T-cell (primary cell): Measurements from ENCODE around the gene RHOBTB3. TPM values are rescaled to one million over a fixed set of nuclear protein-coding genes. Genes with fewer than 3 reads are reported as not detected.

Experiments
- ATAC-seq, 4 experiments: fragments of 200-7000 bp in 3 of 4; fragments of 150-1000 bp in 1 of 4; cut with Tn5 transposase; replicated peaks in 1 of 4; 1 replicate in 3 of 4; 2 replicates in 1 of 4; pipeline ENCODE4 v1.10.0; 2021; ENCODE audit warnings: moderate library complexity in 3 of 4, mild to moderate bottlenecking in 2 of 4, moderate number of reproducible peaks in 1 of 4
- CTCF ChIA-PET, 2 donors: fragments of 300-600 bp; sonication (Branson Sonifier 250); formaldehyde crosslinking; loops; one replicate each; lab custom pipeline; 2022; ENCODE audit warnings: antibody characterized with exemption in 2 of 2; lab: Charles Lee
- POLR2A ChIA-PET, 2 donors: fragments of 300-600 bp; sonication (Branson Sonifier 250); formaldehyde crosslinking; loops; one replicate each; lab custom pipeline; 2022; ENCODE audit warnings: antibody characterized with exemption in 2 of 2; lab: Charles Lee
- DNase-seq, 35 experiments: peaks; one replicate each; pipeline versions ENCODE4 v3.0.0 to v3.0.0-alpha.2; 2013 to 2023
- H3K27ac ChIP-seq: one replicate; pipeline ENCODE4 v1.5.1; 2013; ENCODE audit warnings: low read length
- H3K27me3 ChIP-seq, 2 experiments: replicated peaks in 1 of 2; 1 replicate in 1 of 2; 2 replicates in 1 of 2; pipeline versions ENCODE4 v1.6.1 to v1.7.0; 2013; ENCODE audit warnings: low read length in 1 of 2, mixed read lengths in 1 of 2; ENCODE audit not compliant: control insufficient read depth in 2 of 2, insufficient read depth in 2 of 2; ENCODE audit errors: extremely low read depth in 1 of 2
- H3K36me3 ChIP-seq, 2 donors: 1 replicate in 1 of 2; 2 replicates in 1 of 2; pipeline versions ENCODE4 v1.6.1 to v1.7.0; 2013; ENCODE audit warnings: low read length in 1 of 2; ENCODE audit not compliant: control insufficient read depth in 2 of 2, insufficient read depth in 1 of 2; ENCODE audit errors: extremely low read depth in 1 of 2
- H3K4me1 ChIP-seq, 2 experiments: 1 replicate in 1 of 2; 2 replicates in 1 of 2; pipeline versions ENCODE4 v1.6.1 to v1.7.0; 2013; ENCODE audit warnings: low read length in 2 of 2, mixed read lengths in 1 of 2; ENCODE audit not compliant: insufficient read depth in 2 of 2, control insufficient read depth in 1 of 2; ENCODE audit errors: extremely low read depth in 1 of 2
- H3K4me3 ChIP-seq, 2 donors: 1 replicate in 1 of 2; 2 replicates in 1 of 2; pipeline versions ENCODE4 v1.5.1 to v1.7.0; 2013; ENCODE audit warnings: mild to moderate bottlenecking in 2 of 2, low read length in 1 of 2, moderate library complexity in 1 of 2; ENCODE audit not compliant: control insufficient read depth in 1 of 2; ENCODE audit errors: extremely low read depth in 1 of 2
- H3K9me3 ChIP-seq: 2 replicates; pipeline ENCODE4 v1.7.0; 2013
- H3K27ac Mint-ChIP-seq, 2 donors: one replicate each; pipeline ENCODE4 v1.8.0; 2020 to 2021; ENCODE audit warnings: mild to moderate bottlenecking in 2 of 2, mixed read lengths in 2 of 2
- H3K27me3 Mint-ChIP-seq, 2 donors: one replicate each; pipeline ENCODE4 v1.8.0; 2021 to 2022; ENCODE audit warnings: mixed read lengths in 2 of 2
- H3K36me3 Mint-ChIP-seq: one replicate; pipeline ENCODE4 v1.8.0; 2021; ENCODE audit warnings: mixed read lengths
- H3K4me1 Mint-ChIP-seq, 3 donors: one replicate each; pipeline ENCODE4 v1.8.0; 2020 to 2022; ENCODE audit warnings: mixed read lengths in 3 of 3, mild to moderate bottlenecking in 1 of 3
- H3K4me3 Mint-ChIP-seq, 3 donors: one replicate each; pipeline ENCODE4 v1.8.0; 2020 to 2022; ENCODE audit warnings: mild to moderate bottlenecking in 3 of 3, mixed read lengths in 3 of 3, moderate library complexity in 3 of 3
- H3K9me3 Mint-ChIP-seq, 3 donors: one replicate each; pipeline ENCODE4 v1.8.0; 2020 to 2022; ENCODE audit warnings: mixed read lengths in 3 of 3
- WGBS: methylation state at CpG from one replicate; pipeline ENCODE4 v1.1.5; 2013; ENCODE audit warnings: missing lambda C conversion rate; ENCODE audit not compliant: insufficient coverage; 5-methylcytosine and 5-hydroxymethylcytosine counted together
- total RNA-seq, 35 experiments: library from RNA in 6 of 35; stranded (reverse) in 6 of 35; fragments of 120-200 nt in 1 of 35; gene quantifications; one replicate each; pipeline versions ENCODE4 v1.2.1 to v1.2.4 and lab custom pipeline; 2013 to 2026

RHOBTB3 gene
- total RNA-seq, 5 donors from 2014 or later (not counting 1 experiment from before 2014, with no cell fraction given), result 2.6 to 4.8 (median 3.6) TPM

DNA sequence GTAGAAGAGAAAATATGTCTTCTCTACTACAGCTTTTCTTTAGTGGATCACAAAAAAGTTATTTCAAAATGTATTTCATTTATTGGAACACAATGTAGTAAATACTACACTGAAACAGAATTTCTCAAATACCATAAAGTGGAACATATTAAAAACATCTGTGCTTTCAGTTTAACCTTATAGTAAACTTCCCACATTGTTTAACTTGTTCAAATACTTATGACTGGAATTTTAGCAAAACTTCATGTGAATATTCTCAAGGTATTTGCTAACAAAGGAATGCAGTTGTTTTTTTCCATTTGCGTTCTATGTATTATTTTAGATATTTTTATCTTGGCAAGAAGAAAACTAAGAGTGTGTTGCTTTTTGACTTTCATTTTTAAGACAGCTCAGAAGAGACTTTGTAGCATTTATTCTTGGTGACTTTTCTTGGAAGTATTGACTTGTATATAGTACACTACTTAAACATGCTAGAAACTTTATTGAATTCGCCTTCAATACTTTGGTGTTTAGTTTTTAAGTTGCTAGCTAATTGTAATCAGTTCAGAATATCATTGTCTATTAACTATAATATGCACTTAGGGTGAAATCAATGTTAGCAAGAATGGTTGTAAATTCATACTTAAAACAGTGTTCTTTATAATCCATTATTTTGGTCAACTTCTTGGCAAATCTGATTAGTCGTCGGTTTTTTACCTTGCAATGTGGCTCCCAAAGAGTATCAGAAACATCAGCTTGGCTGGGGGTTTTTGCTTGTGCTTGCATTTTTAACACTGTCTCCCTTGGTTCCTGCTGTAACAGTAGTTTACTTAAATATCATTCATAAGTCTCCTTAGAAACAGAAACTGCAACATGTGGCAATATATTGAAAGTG, 5.0 kb upstream of the RHOBTB3 start:
- Mint-ChIP-seq H3K36me3 (no peaks in the 10 kb centered on the region), H3K4me1 (peaks cover 32 to 48% (median 38%) of the 10 kb centered on the region in 3 donors), H3K4me3 (no peak overlapping the region), H3K9me3 (no peaks in the 10 kb centered on the region), H3K27ac (no peak overlapping the region), H3K27me3 (peaks cover 0 to 11% of the 10 kb centered on the region in 2 donors)
- Histone ChIP-seq H3K9me3 (no peaks in the 10 kb centered on the region), H3K27me3 (peaks cover 0 to 6% of the 10 kb centered on the region in 2 experiments), H3K4me3 (no peak overlapping the region), H3K4me1 (peaks cover 4 to 45% of the 10 kb centered on the region in 2 experiments), H3K27ac (no peak overlapping the region), H3K36me3 (no peaks in the 10 kb centered on the region)
- DNase-seq (no peak), ATAC-seq (no peak)
- ChIA-PET POLR2A (no interaction called here), CTCF (no interaction called here)
- WGBS, result 30% methylated on average over 2 of the region's 4 CpGs

DNA sequence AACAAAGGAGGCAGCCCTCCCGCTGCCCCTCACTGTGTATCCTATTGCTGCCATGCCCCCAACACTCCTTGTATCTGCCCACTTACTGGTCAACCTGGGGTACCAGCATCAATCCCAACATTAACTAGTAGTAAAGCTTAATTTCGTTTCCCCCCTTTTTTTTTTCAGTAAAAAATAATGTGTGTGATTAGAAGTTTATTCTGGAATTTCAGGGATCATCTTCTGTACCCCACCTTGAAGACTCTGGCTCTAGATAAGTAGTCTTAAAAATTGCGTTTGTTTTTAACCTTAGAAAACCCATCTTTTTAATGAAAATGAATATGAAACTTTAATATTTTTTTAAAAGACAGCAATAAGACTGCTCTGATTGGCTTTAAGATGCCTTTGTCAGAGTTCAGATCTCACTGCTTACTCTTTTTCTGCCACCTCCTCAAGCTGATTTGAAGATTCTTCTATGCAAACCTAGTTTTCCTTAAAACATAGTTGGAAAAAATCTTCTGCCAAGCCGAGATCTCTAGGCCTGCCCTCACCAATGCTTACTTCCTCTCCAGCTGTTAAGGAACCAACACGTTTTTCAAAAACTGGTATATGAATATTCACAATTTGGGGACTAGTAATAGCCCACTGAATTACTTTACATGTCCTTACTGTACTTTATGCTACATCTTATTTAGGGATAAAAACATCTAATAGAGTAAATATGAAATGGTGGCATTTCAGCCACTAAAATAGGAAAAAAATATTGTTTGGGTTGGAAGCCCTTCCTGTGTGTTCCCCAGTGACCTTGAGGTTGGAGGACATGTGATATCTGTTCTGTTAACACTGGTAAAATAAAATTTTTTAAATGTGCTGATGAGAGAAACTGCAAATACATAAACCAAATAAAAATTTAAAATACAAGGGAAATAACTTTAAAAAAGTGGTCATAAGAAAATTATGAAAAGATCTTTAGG, 4.0 kb upstream of the RHOBTB3 start:
- H3K4me1 Mint-ChIP-seq, result peaks cover 37 to 51% (median 44%) of the 10 kb centered on the region in 3 donors
- peaks cover 0 to 17% of the 10 kb centered on the region in 2 donors for H3K27me3 Mint-ChIP-seq
- H3K27me3 ChIP-seq, result peaks cover 0 to 15% of the 10 kb centered on the region in 2 experiments
- no peak overlapping the region for H3K4me3 Mint-ChIP-seq
- no peaks in the 10 kb centered on the region for H3K36me3 ChIP-seq
- POLR2A ChIA-PET, result interaction anchor here in 1 of 2 donors (0.9 kb wide), 1 partner anchor 42 kb away, joined by 3 read pairs; no protein-coding TSS in a partner anchor
- no CpG with 5 or more reads among the region's 5 CpGs for WGBS
- no peak overlapping the region for H3K27ac ChIP-seq
- no peaks in the 10 kb centered on the region for H3K36me3 Mint-ChIP-seq
- H3K4me3 ChIP-seq, result no peak overlapping the region
- H3K27ac Mint-ChIP-seq, result peak overlapping the region in 1 of 2 donors; percentile 29
- no peak for ATAC-seq
- peaks cover 11 to 47% of the 10 kb centered on the region in 2 experiments for H3K4me1 ChIP-seq
- CTCF ChIA-PET, result interaction anchor here in 1 of 2 donors (0.6 kb wide), 1 partner anchor 155 kb away, joined by 5 read pairs; no protein-coding TSS in a partner anchor
- H3K9me3 ChIP-seq, result no peaks in the 10 kb centered on the region
- H3K9me3 Mint-ChIP-seq, result no peaks in the 10 kb centered on the region
- DNase-seq, result no peak

DNA sequence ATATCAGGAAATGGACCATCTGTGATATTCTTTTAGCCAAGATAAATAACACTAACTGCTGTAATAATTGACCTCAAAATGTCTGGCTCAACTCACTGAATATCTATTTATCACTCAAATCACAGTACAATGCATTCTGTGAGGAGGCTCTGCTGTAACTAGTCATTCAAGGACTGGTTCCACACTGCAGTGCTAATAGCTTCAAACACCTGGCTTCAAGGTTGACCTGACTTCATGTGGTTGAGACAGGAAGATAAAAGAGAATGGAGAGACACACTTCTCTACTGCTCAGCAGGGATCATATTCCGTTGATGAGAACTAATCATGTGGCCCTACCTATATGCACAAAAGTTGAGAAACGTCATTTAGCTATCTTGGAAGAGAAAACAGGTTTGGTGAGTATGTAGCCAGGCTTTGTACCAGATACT, 3.4 kb upstream of the RHOBTB3 start:
- POLR2A ChIA-PET, result interaction anchor here in 1 of 2 donors (0.9 kb wide), 1 partner anchor 41 kb away, joined by 3 read pairs; no protein-coding TSS in a partner anchor
- CTCF ChIA-PET, result interaction anchor here in 1 of 2 donors (0.6 kb wide), 1 partner anchor 154 kb away, joined by 5 read pairs; no protein-coding TSS in a partner anchor
- Mint-ChIP-seq H3K4me1 (peaks cover 40 to 57% (median 47%) of the 10 kb centered on the region in 3 donors), H3K27me3 (peaks cover 0 to 22% of the 10 kb centered on the region in 2 donors), H3K36me3 (no peaks in the 10 kb centered on the region), H3K27ac (peak overlapping the region in 1 of 2 donors; percentile 71), H3K4me3 (no peak overlapping the region), H3K9me3 (no peaks in the 10 kb centered on the region)
- H3K4me1 ChIP-seq, result peaks cover 11 to 47% of the 10 kb centered on the region in 2 experiments
- DNase-seq, result peak in 1 of 35 experiments; percentile 13
- H3K27me3 ChIP-seq, result peaks cover 0 to 17% of the 10 kb centered on the region in 2 experiments
- peak in 1 of 4 experiments; percentile 37 for ATAC-seq
- H3K9me3 ChIP-seq, result no peaks in the 10 kb centered on the region
- WGBS, result no CpG with 5 or more reads among the region's 2 CpGs
- no peaks in the 10 kb centered on the region for H3K36me3 ChIP-seq
- no peak overlapping the region for H3K27ac ChIP-seq
- no peak overlapping the region for H3K4me3 ChIP-seq

DNA sequence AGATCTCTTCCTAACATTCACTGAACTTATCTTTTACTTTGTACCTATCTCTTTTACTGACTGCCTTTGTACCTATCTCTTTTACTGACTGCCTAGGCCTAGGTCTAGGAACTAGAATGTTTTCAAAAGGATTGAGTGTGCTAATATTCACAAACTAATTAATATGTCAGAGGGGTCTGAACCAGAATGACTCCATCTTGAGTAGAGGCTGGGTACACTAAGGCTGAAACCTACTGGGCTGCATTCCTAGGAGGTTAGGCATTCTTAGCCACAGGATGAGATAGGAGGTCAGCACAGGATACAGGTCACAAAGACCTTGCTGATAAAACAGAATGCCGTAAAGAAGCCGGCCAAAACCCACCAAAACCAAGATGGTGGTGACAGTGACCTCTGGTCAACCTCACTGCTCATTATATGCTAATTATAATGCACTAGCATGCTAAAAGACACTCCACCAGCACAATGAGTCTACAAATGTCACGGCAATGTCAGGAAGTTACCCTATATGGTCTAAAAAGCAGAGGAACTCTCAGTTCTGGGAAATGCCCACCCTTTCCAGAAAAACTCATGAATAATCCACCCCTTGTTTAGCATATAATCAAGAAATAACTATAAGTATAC, 2.5 kb upstream of the RHOBTB3 start:
- no peak for DNase-seq
- Histone ChIP-seq H3K27ac (no peak overlapping the region), H3K9me3 (no peaks in the 10 kb centered on the region), H3K27me3 (peaks cover 0 to 17% of the 10 kb centered on the region in 2 experiments), H3K4me3 (no peak overlapping the region), H3K36me3 (no peaks in the 10 kb centered on the region), H3K4me1 (peaks cover 11 to 42% of the 10 kb centered on the region in 2 experiments)
- Mint-ChIP-seq H3K4me1 (peaks cover 40 to 54% (median 47%) of the 10 kb centered on the region in 3 donors), H3K27ac (peak overlapping the region in 1 of 2 donors; percentile 71), H3K4me3 (no peak overlapping the region), H3K36me3 (no peaks in the 10 kb centered on the region), H3K9me3 (no peaks in the 10 kb centered on the region), H3K27me3 (peaks cover 0 to 30% of the 10 kb centered on the region in 2 donors)
- WGBS, result 87% methylated on average over 2 of the region's 3 CpGs
- ChIA-PET CTCF (no interaction called here), POLR2A (no interaction called here)
- ATAC-seq, result no peak

DNA sequence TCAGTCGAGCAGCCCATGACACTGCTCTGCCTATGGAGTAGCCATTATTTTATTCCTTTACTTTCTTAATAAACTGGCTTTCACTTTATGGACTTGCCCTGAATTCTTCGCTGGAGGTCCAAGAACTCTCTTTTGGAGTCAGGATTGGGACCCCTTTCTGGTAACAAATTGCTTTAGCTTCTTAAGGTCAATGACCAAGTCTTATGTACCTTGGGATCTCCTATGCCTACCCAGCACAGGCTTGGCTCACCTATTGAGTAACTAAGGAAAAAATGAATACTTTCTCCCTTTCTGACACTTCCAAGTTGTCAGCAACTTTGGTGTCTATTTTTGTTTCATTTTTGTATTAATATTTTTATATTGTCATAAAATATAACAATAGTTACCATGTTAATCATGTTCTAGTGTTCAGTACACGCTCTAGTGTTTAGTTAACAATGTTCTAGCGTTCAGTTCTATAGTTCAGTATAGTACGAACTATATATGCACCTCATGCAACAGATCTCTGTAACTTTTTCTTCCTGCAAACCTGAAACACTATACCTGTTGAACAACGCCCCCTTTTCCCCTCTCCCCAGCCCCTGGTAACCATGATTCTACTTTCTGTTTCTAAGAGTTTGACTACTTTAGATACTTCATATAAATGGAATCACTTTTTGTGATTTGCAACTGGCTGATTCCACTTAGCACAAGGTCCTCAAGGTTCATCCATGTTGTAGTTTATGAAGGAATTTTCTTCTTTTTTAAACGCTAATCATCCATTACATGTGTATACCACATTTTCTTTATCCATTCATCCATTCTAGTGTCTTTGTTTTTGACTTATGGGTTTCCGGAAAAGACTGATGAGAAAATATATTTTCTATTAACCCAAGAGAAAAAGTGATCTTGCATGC, 1.8 kb upstream of the RHOBTB3 start:
- peaks cover 0 to 32% of the 10 kb centered on the region in 2 donors for H3K27me3 Mint-ChIP-seq
- peaks cover 11 to 43% of the 10 kb centered on the region in 2 experiments for H3K4me1 ChIP-seq
- no peaks in the 10 kb centered on the region for H3K9me3 Mint-ChIP-seq
- ChIA-PET POLR2A (interaction anchor here in 1 of 2 donors (0.7 kb wide), 1 partner anchor 233 kb away, joined by 3 read pairs; no protein-coding TSS in a partner anchor), CTCF (no interaction called here)
- no peak overlapping the region for H3K4me3 ChIP-seq
- peaks cover 39 to 51% (median 45%) of the 10 kb centered on the region in 3 donors for H3K4me1 Mint-ChIP-seq
- no peaks in the 10 kb centered on the region for H3K9me3 ChIP-seq
- H3K27me3 ChIP-seq, result peaks cover 0 to 17% of the 10 kb centered on the region in 2 experiments
- DNase-seq, result no peak
- no peak overlapping the region for H3K27ac ChIP-seq
- no peak for ATAC-seq
- whole genome bisulfite sequencing, result no CpG with 5 or more reads among the region's 8 CpGs
- peak overlapping the region in 2 of 3 donors; percentile 78 to 83 for H3K4me3 Mint-ChIP-seq
- peak overlapping the region in 1 of 2 donors; percentile 71 for H3K27ac Mint-ChIP-seq
- H3K36me3 ChIP-seq, result no peaks in the 10 kb centered on the region
- no peaks in the 10 kb centered on the region for H3K36me3 Mint-ChIP-seq
